ENCODE results near the gene LYRM1.

Gene LYRM1

DNA sequence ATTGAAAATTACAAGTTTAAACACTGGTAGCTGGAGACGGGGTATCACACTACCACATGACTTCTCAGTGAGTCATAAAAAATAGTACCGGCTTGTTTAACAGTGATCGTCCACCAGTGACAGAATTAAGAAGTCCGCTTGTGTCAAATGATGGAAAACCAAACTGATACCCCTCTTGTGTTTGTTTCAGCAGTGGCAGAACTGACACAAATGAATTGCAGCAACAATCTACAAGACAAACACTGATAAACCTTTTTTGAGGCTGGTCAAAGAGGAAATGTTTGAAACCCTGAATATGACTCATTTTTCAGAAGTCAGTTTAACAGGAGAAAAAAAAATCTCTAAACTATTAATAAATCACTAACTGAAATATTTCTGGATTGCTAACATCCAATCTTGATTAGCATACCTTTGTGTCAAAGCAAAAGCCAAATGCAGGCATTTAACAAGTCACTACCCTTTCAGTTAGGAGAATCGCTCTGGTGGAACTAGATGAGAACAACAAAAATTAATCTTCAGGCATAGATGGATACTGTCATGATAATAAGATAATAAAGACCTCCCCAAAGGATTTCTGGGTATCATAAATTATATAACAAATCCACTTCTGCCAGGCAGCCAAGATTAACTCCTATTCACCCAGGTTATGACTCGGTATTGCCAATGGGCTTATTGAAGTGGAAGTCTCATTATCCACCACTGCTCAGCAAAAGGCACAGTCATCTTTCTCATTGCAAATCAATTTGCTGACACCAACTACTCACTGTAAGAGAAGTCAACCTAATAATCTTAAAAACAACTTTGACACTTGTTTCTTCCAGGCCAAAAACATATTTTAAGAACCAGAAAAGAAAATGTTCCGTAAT, 21.2 kb upstream of the LYRM1 start:
- TF ChIP-seq, protein P1, sequence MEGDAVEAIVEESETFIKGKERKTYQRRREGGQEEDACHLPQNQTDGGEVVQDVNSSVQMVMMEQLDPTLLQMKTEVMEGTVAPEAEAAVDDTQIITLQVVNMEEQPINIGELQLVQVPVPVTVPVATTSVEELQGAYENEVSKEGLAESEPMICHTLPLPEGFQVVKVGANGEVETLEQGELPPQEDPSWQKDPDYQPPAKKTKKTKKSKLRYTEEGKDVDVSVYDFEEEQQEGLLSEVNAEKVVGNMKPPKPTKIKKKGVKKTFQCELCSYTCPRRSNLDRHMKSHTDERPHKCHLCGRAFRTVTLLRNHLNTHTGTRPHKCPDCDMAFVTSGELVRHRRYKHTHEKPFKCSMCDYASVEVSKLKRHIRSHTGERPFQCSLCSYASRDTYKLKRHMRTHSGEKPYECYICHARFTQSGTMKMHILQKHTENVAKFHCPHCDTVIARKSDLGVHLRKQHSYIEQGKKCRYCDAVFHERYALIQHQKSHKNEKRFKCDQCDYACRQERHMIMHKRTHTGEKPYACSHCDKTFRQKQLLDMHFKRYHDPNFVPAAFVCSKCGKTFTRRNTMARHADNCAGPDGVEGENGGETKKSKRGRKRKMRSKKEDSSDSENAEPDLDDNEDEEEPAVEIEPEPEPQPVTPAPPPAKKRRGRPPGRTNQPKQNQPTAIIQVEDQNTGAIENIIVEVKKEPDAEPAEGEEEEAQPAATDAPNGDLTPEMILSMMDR (IDR thresholded peaks at IDR 0.05; ENCODE audit: low read depth, low read length, poor library complexity, severe bottlenecking): no peak
- no peak for TF ChIP-seq EZH2phosphoT487 (IDR thresholded peaks at IDR 0.05; ENCODE audit: borderline replicate concordance, low read length)
- H3K4me1 ChIP-seq (ENCODE audit: control insufficient read depth, low read length): peaks cover 24% of the 10 kb centered on the region
- H3K4me3 ChIP-seq (ENCODE audit: low read length): no peak overlapping the region
- H3K36me3 ChIP-seq (ENCODE audit: control insufficient read depth, low read length): no peaks in the 10 kb centered on the region
- no peak overlapping the region for H3K27ac ChIP-seq (ENCODE audit: low read depth, low read length)
- H3F3A ChIP-seq (ENCODE audit: control insufficient read depth, insufficient read depth): no peaks in the 10 kb centered on the region
- H3K4me2 ChIP-seq (ENCODE audit: low read length): no peak overlapping the region
- no peaks in the 10 kb centered on the region for H3K9me3 ChIP-seq (ENCODE audit: control insufficient read depth, insufficient read depth, low read length)
- no peaks in the 10 kb centered on the region for H3K9me2 ChIP-seq (replicated peaks; ENCODE audit: control insufficient read depth, low read length)
- no peaks in the 10 kb centered on the region for H3K27me3 ChIP-seq (ENCODE audit: control insufficient read depth, low read length)
- no peaks in the 10 kb centered on the region for H4K20me1 ChIP-seq (ENCODE audit: control insufficient read depth, insufficient read depth, low read depth, low read length)
- H3K79me2 ChIP-seq (ENCODE audit: control insufficient read depth, low read length): peaks cover 14% of the 10 kb centered on the region

DNA sequence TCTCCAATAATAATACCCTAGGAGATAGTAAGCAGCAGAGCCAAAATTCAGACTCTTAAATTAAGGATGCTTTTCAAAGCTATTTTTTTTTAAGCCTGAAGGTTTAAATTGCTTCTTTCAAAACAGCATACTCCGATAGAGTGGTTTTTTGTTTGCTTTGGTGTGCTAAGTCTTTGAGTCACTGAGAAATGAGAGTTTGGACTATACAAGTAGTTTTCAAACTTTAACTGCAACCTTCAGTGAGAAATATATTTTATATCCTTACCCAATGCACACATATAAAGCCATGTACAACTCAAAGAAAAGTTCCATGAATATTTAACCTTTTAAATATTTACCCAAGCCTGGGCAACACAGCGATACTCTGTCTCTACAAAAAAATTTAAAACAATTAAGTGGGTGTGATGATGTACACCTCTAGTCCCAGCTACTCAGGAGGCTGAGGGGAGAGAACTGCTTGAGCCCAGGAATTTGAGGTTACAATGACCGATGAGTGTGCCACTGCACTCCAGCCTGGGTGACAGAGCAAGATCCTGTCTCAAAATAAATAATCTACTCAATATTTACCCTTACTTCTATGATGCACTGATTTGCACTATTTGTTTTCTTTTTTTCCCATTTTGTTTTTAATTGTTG, 19.6 kb upstream of the LYRM1 start:
- Histone ChIP-seq H3K9me3 (ENCODE audit: control insufficient read depth, insufficient read depth, low read length) (no peaks in the 10 kb centered on the region), H3K4me2 (ENCODE audit: low read length) (no peak overlapping the region), H3K79me2 (ENCODE audit: control insufficient read depth, low read length) (peaks cover 10% of the 10 kb centered on the region; the same call in 1 of the 2 replicates), H3K27me3 (ENCODE audit: control insufficient read depth, low read length) (no peaks in the 10 kb centered on the region), H3K4me3 (ENCODE audit: low read length) (no peak overlapping the region), H3K27ac (ENCODE audit: low read depth, low read length) (no peak overlapping the region), H3F3A (ENCODE audit: control insufficient read depth, insufficient read depth) (no peaks in the 10 kb centered on the region), H3K36me3 (ENCODE audit: control insufficient read depth, low read length) (no peaks in the 10 kb centered on the region), H4K20me1 (ENCODE audit: control insufficient read depth, insufficient read depth, low read depth, low read length) (no peaks in the 10 kb centered on the region), H3K9me2 (replicated peaks; ENCODE audit: control insufficient read depth, low read length) (no peaks in the 10 kb centered on the region), H3K4me1 (ENCODE audit: control insufficient read depth, low read length) (peaks cover 12% of the 10 kb centered on the region)
- TF ChIP-seq, protein P1 (IDR thresholded peaks at IDR 0.05; ENCODE audit: low read depth, low read length, poor library complexity, severe bottlenecking): no peak
- no peak for TF ChIP-seq EZH2phosphoT487 (IDR thresholded peaks at IDR 0.05; ENCODE audit: borderline replicate concordance, low read length)

DNA sequence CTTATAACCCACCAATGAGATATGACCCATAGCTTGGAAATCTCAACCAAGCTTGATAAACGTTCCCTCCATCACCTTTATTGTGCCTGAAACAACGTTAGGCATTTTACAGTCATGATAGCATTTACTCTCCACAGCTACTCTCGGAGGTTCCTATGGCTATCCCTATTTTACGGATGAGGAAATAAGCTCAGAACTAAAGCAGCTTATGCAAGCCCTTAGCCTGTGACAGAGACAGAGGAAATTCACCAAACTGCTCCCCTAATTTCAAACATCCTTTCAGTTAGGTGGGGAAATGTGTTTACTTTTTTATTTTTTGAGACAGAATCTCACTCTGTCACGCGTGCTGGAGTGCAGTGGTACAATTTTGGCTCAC, 19.1 kb upstream of the LYRM1 start:
- Histone ChIP-seq H4K20me1 (ENCODE audit: control insufficient read depth, insufficient read depth, low read depth, low read length) (no peaks in the 10 kb centered on the region), H3K4me2 (ENCODE audit: low read length) (no peak overlapping the region)
- no peak for TF ChIP-seq EZH2phosphoT487 (IDR thresholded peaks at IDR 0.05; ENCODE audit: borderline replicate concordance, low read length)
- TF ChIP-seq, protein P1 (IDR thresholded peaks at IDR 0.05; ENCODE audit: low read depth, low read length, poor library complexity, severe bottlenecking): no peak

More for the DNA sequence above, 19.1 kb upstream of the LYRM1 start:
- Histone ChIP-seq H3K27me3 (ENCODE audit: control insufficient read depth, low read length) (no peaks in the 10 kb centered on the region), H3K79me2 (ENCODE audit: control insufficient read depth, low read length) (peaks cover 8% of the 10 kb centered on the region; the same call in 1 of the 2 replicates), H3F3A (ENCODE audit: control insufficient read depth, insufficient read depth) (no peaks in the 10 kb centered on the region), H3K27ac (ENCODE audit: low read depth, low read length) (no peak overlapping the region), H3K9me3 (ENCODE audit: control insufficient read depth, insufficient read depth, low read length) (no peaks in the 10 kb centered on the region), H3K9me2 (replicated peaks; ENCODE audit: control insufficient read depth, low read length) (no peaks in the 10 kb centered on the region), H3K4me3 (ENCODE audit: low read length) (no peak overlapping the region), H3K36me3 (ENCODE audit: control insufficient read depth, low read length) (no peaks in the 10 kb centered on the region), H3K4me1 (ENCODE audit: control insufficient read depth, low read length) (peaks cover 12% of the 10 kb centered on the region)
